ENCODE data around the gene TRPV4. TPM values are rescaled to one million over a fixed set of nuclear protein-coding genes. Genes with fewer than 3 reads are reported as not detected.
"Not testable (repeated sequence)": the region's sequence is repeated elsewhere in the genome, so short reads cannot be mapped to it uniquely, and the experiment has no call there.

The TRPV4 gene
- total RNA-seq (2014; rRNA removed; shearing (Covaris generic)), result 0.02 TPM in 1 of 2 replicates, not detected in the other

DNA sequence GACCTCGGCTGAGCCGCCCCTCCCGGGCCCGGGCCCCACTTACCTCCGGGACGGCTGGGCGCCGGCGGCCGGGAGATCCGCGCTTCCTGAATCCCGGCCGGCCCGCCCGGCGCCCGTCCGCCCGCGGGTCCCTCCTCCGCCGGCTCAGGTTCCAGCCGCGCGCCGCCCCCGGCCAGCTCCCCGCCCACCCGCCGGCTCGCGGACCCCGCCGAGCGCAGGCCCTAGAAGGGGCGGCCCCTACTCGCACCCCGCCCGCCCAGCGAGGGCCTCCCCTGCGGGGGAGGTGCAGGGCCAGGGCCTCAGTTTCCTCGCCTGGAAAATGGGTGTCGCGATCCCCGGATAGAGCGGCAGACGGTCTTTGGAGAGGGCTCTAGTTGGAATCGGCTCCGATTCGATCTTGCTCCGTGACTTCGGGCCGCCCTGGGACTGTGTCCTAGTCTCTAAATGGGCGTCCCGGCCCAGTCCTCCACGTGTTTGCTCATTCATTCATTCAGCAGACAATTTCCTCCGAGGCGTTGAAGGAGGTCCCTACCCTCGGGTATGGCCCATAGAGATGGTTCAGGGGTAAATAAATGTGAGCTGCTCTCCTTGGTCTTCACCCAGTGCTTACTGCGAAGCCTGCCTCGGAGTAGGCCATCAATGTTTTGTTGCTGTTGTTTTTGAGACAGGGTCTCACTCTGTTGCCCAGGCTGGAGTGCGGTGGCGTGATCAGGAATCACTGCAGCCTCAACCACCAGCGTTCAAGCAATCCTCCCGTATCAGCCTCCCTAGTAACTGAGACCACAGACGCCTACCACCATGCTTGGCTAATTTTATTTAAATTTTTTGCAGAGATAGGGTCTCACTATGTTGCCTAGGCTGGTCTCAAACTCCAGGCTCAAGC, at the start of gene TRPV4:
TSS of gene TRPV4 (minus strand) at position 92 of the 883 bp plus-strand sequence. CDS start 18,602 bp downstream, outside the sequence.
- DNase-seq (ENCODE audit: low spot score), result no peak

- DNase-seq (ENCODE audit: low spot score), result no peak
These were observed 48.6 kb upstream of the TRPV4 start for GRCh38 chr12:109881752-109882151.

DNA sequence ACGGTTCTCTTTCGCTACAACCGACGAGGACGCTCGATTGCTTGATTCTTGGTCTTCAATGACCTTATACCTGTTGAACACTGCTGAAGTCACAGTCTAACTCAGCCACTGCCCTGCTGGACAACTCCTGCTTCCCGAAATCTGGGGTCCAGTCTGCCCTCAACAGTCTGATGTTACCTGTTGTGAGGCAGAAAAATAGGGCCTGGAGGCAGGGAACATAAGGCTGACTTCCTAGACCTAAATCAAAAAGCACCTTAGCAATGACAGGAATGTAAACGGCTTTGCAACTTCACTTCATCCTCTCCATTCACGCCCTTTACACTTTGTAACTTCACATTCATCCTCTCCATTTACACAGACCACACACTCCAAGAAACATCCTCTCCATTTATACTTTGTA, 47.7 kb upstream of the TRPV4 start:
- DNase-seq (ENCODE audit: low spot score), result no peak

GRCh38 chr12:109880043-109880931, 47.1 kb upstream of the TRPV4 start, which contains the start of gene GLTP:
TSS of gene GLTP (minus strand) at chr12:109880541. CDS start at chr12:109880374, 167 bp downstream.
- peak; percentile 58 for DNase-seq (ENCODE audit: low spot score)

GRCh38 chr12:109879351-109880042, 46.3 kb upstream of the TRPV4 start:
- no peak for DNase-seq (ENCODE audit: low spot score)

- DNase-seq (ENCODE audit: low spot score), result no peak
These were observed 45.6 kb upstream of the TRPV4 start for GRCh38 chr12:109878749-109879148.

DNA sequence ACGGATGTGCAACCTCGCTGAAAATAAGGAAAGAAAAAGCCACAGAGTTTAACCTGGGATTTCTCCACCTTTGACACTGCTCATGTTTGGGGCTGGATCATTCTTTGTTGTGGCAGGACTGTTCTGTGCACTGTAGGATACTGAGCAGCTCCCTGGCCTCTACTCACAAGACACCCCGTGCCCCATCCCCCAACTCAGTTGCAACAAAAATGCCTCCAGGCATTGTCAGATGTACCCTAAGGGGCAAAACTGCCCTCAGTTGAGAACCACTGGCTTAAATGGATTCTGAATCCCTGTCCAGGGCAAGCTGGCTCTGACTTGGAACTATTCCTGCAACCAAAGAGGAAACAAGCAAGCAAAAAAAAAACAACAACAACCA, 45.0 kb upstream of the TRPV4 start:
- no peak for DNase-seq (ENCODE audit: low spot score)

GRCh38 chr12:109877504-109878246, 44.5 kb upstream of the TRPV4 start:
- DNase-seq (ENCODE audit: low spot score), result no peak

GRCh38 chr12:109876406-109876805, 43.2 kb upstream of the TRPV4 start:
- DNase-seq (ENCODE audit: low spot score), result no peak

- DNase-seq (ENCODE audit: low spot score), result no peak
These were observed 42.5 kb upstream of the TRPV4 start for GRCh38 chr12:109875572-109876131.

DNA sequence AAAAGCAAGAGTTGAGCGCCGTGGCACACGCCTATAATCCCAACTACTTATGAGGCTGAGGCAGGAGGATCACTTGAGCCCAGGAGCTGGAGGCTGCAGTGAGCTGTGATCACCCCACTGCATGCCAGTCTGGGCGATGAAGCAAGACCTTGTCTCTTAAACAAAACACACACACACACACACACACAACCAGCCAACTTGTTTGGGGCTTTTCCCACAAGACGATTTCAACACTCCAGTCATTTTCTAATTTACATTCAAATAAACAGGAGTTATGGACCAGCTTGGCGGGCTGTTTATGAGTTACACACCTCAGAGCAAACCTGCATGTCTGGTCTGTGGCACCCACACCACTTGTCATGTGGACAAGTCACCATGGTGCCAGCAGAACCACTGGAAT, 40.5 kb upstream of the TRPV4 start:
- DNase-seq (ENCODE audit: low spot score), result peak; percentile 44

GRCh38 chr12:109871668-109872314, 38.6 kb upstream of the TRPV4 start:
- no peak for DNase-seq (ENCODE audit: low spot score)

DNA sequence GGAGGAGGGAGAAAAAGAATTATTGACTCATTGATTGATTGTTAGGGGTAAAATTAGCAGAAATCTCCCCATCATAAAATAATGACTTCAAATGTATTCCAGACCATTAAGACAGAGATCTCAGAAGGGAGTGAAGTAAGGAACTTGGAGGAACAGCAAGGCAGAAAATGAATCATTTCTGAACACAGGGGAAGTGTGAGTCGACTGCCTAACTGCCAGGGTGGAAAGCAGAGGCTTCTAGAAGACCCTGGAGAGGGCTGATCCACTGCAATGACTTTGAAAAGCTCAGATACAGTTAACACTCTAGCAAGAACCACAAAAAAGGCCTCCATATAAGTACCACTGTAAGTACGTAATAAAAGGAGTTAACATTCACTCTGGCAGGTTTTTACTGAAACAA, 37.5 kb upstream of the TRPV4 start:
- DNase-seq (ENCODE audit: low spot score), result no peak

DNA sequence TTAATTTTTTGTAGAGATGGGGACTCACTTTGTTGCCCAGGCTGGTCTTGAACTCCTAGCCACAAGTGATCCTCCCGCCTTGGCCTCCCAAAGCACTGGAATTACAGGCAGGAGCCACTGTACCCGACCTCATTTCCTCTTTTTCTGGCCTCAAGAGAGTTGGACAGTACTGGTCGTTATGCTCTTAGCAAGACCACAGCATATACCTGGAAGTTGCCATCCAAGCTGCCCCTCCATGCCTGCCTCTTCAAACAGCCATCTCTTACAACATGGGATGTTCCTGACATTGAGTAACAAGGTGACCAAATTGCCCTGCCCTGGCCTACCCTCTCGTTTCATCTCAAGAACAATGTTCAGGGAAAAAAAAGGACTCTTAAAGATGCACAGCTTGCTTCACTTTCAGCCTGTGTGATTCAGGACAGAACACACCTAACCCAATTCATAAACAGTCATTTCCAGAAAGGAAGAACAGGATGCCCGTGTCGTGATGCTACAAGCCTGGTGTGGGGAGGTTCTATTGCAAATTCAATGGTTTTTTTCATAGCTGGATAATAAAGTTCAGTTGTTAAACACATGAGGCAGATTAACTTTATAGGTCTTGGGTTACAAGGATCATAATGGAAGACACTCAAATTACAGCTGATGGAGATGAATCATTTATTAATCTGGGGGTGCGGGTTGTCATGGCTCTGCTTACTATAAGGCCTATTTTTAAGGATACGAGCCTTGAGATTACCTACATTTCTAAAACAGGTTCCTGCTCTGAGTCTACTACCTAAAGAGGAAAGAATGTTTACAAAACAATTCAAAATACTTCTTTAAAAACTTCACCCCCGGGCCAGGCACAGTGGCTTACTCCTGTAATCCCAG, 35.2 kb upstream of the TRPV4 start:
- no peak for DNase-seq (ENCODE audit: low spot score)

- no peak for DNase-seq (ENCODE audit: low spot score)
These were observed 31.7 kb upstream of the TRPV4 start for GRCh38 chr12:109864916-109865315.

DNA sequence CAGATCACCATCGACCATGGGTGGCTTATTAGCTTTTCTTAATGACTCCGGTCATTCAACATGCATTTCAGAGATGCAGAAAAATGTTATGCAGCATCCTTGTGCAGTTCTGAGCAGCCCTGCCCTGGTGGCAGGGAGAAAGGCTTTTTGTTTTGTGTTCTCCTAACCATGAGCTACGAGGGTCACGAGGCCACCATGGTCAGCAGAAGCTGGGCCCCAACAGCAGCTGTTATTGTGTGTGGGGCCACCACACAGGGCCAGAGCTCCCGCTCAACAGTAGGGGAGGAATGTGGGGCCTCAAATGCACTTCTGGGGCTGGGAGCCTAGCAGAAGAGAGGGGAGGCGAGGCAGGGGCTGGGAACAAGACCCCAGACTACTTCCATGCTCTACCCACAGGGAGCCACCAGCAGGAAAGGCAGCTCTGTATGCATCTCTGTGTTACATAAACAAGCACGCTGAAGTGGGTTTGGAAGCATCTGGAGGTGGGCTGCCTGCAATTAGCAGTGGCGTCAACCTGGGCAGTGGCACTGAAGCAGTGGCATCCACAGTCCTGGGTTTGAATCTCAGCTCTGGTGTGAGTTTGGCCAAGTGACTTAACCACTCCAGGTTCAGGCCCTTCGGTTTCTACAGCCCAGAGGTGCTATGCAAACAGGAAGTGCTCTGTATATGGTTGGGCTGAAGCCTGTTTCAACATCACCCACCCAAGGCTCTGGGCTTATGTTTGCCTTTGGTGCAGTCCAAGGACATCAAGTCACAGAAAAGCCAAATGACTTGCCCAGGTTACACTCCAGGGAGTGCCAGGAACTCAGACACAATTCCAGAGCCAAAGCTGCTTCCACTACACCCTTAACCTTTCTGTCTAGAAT, 30.9 kb upstream of the TRPV4 start:
- DNase-seq (ENCODE audit: low spot score), result no peak

- DNase-seq (ENCODE audit: low spot score), result not testable (repeated sequence)
These were observed 29.3 kb upstream of the TRPV4 start for GRCh38 chr12:109862491-109862890.

- no peak for DNase-seq (ENCODE audit: low spot score)
These were observed 28.6 kb upstream of the TRPV4 start for GRCh38 chr12:109861689-109862314.
